Hepatocyte (in vitro differentiated cells): ENCODE data around the gene TMEM164. TPM values are rescaled to one million over a fixed set of nuclear protein-coding genes. Genes with fewer than 3 reads are reported as not detected.

Source experiments
- DNase-seq: peaks from one replicate; pipeline ENCODE4 v3.0.0-alpha.2; 2016; ENCODE audit warnings: low spot score
- H2AFZ ChIP-seq: fragments of 200-600 bp; sonication (generic); 2 replicates; pipeline ENCODE4 v1.6.0; 2016; ENCODE audit warnings: antibody characterized with exemption, mild to moderate bottlenecking
- H3K27ac ChIP-seq: fragments of 200-600 bp; sonication (generic); 2 replicates; pipeline ENCODE4 v1.5.1; 2016; ENCODE audit warnings: mild to moderate bottlenecking
- H3K27me3 ChIP-seq: fragments of 200-600 bp; sonication (generic); 2 replicates; pipeline ENCODE4 v1.6.1; 2016
- H3K36me3 ChIP-seq: fragments of 200-600 bp; sonication (generic); replicated peaks from 2 replicates; pipeline ENCODE4 v1.5.1; 2016; ENCODE audit warnings: low read depth; ENCODE audit not compliant: insufficient read depth
- H3K4me1 ChIP-seq: fragments of 200-600 bp; sonication (generic); 2 replicates; pipeline ENCODE4 v1.5.1; 2016; ENCODE audit warnings: mild to moderate bottlenecking, moderate library complexity; ENCODE audit not compliant: insufficient read depth
- H3K4me2 ChIP-seq: fragments of 200-600 bp; sonication (generic); 2 replicates; pipeline ENCODE4 v1.6.0; 2016
- H3K4me3 ChIP-seq: fragments of 200-600 bp; sonication (generic); 2 replicates; pipeline ENCODE4 v1.5.1; 2016; ENCODE audit warnings: mild to moderate bottlenecking
- H3K79me2 ChIP-seq: fragments of 200-600 bp; sonication (generic); 2 replicates; pipeline ENCODE4 v1.6.0; 2017; ENCODE audit warnings: mild to moderate bottlenecking
- H3K9me2 ChIP-seq: fragments of 200-600 bp; sonication (generic); replicated peaks from 2 replicates; pipeline ENCODE4 v1.6.0; 2017; ENCODE audit warnings: mild to moderate bottlenecking; ENCODE audit not compliant: insufficient read depth
- H3K9me3 ChIP-seq: fragments of 200-600 bp; sonication (generic); 2 replicates; pipeline ENCODE4 v1.5.1; 2016; ENCODE audit warnings: low read depth, mild to moderate bottlenecking
- H4K20me1 ChIP-seq: fragments of 200-600 bp; sonication (generic); 2 replicates; pipeline ENCODE4 v1.6.0; 2016; ENCODE audit warnings: mild to moderate bottlenecking; ENCODE audit not compliant: insufficient read depth, poor library complexity, severe bottlenecking
- CTCF ChIP-seq: fragments of 200-600 bp; sonication (generic); IDR thresholded peaks from 2 replicates; pipeline ENCODE4 v1.5.1; 2016; ENCODE audit warnings: antibody characterized with exemption, mild to moderate bottlenecking; ENCODE audit not compliant: poor library complexity
- EZH2 ChIP-seq: fragments of 200-600 bp; sonication (generic); IDR thresholded peaks from 2 replicates; pipeline ENCODE4 v1.6.1; 2016; ENCODE audit warnings: antibody characterized with exemption, mild to moderate bottlenecking, borderline replicate concordance
- EZH2phosphoT487 ChIP-seq: fragments of 200-600 bp; sonication (generic); IDR thresholded peaks from one replicate; pipeline ENCODE4 v1.6.1; 2018; ENCODE audit warnings: antibody characterized with exemption, mild to moderate bottlenecking, low read depth, moderate library complexity; ENCODE audit not compliant: unreplicated experiment, severe bottlenecking
- WGBS: methylation state at CpG from one replicate; pipeline ENCODE4 v1.1.6; 2016; ENCODE audit warnings: low lambda C conversion rate; ENCODE audit errors: missing lambda C conversion rate; 5-methylcytosine and 5-hydroxymethylcytosine counted together
- polyA plus RNA-seq: library from polyadenylated mRNA; unstranded; fragments of >200 nt; fragmentation: Nextera tagmentation; extraction: Ambion mirVana; gene quantifications from 2 replicates; pipeline ENCODE4 v1.2.1, GENCODE V29; 2016
- total RNA-seq: library from RNA; depleted of rRNA; stranded (reverse); fragments of >200 nt; gene quantifications from 2 replicates; pipeline ENCODE4 v1.2.3, GENCODE V29; 2014

The TMEM164 gene
- total and polyA plus RNA-seq, 2 experiments from 2014 or later: 5.4 to 34.2 TPM

- no peaks in the 10 kb centered on the region for H3K27me3 ChIP-seq
- WGBS: 65% methylated on average over 4 of the region's 4 CpGs
- H3K9me3 ChIP-seq: no peaks in the 10 kb centered on the region
- H3K4me3 ChIP-seq: no peak overlapping the region
- TF ChIP-seq CTCF (no peak), EZH2 (no peak), EZH2phosphoT487 (no peak)
- no peaks in the 10 kb centered on the region for H3K4me1 ChIP-seq
- no peak overlapping the region for H2AFZ ChIP-seq
- peaks cover 5% of the 10 kb centered on the region for H3K79me2 ChIP-seq
- no peaks in the 10 kb centered on the region for H3K36me3 ChIP-seq
- H3K27ac ChIP-seq: no peak overlapping the region
- no peaks in the 10 kb centered on the region for H4K20me1 ChIP-seq
- H3K9me2 ChIP-seq: no peaks in the 10 kb centered on the region
- no peak overlapping the region for H3K4me2 ChIP-seq
- DNase-seq: no peak
Measured at GRCh38 chrX:110044346-110045249, 41.7 kb downstream of the TMEM164 start.

GRCh38 chrX:110045421-110045820 lies 42.5 kb downstream of the TMEM164 start:
- Histone ChIP-seq H3K9me2 (no peaks in the 10 kb centered on the region), H3K9me3 (no peaks in the 10 kb centered on the region), H3K4me1 (no peaks in the 10 kb centered on the region), H3K27me3 (no peaks in the 10 kb centered on the region), H3K36me3 (no peaks in the 10 kb centered on the region), H3K4me3 (no peak overlapping the region), H3K27ac (peak overlapping the region; percentile 51), H2AFZ (no peak overlapping the region), H4K20me1 (no peaks in the 10 kb centered on the region), H3K79me2 (peaks cover 5% of the 10 kb centered on the region), H3K4me2 (peak overlapping the region; percentile 17)
- WGBS: 64% methylated on average over 3 of the region's 3 CpGs
- no peak for DNase-seq
- TF ChIP-seq EZH2phosphoT487 (no peak), EZH2 (no peak), CTCF (no peak)

GRCh38 chrX:110046001-110046400 lies 43.1 kb downstream of the TMEM164 start:
- Histone ChIP-seq H3K27me3 (no peaks in the 10 kb centered on the region), H2AFZ (no peak overlapping the region), H3K9me3 (no peaks in the 10 kb centered on the region), H3K9me2 (no peaks in the 10 kb centered on the region), H3K79me2 (peaks cover 5% of the 10 kb centered on the region), H3K4me3 (no peak overlapping the region), H3K4me1 (no peaks in the 10 kb centered on the region), H3K27ac (peak overlapping the region; percentile 51), H4K20me1 (no peaks in the 10 kb centered on the region), H3K36me3 (no peaks in the 10 kb centered on the region), H3K4me2 (peak overlapping the region; percentile 17)
- peak; percentile 28 for DNase-seq
- 23% methylated on average over 4 of the region's 4 CpGs for WGBS
- peak; percentile 6 for TF ChIP-seq CTCF
- TF ChIP-seq EZH2: no peak
- TF ChIP-seq EZH2phosphoT487: no peak
